GM23338 (cell line): ENCODE data around the gene PRKCH. TPM values are rescaled to one million over a fixed set of nuclear protein-coding genes. Genes with fewer than 3 reads are reported as not detected.

Experiments
- ATAC-seq: fragments of 200-7000 bp; cut with Tn5 transposase; 3 replicates; pipeline ENCODE4 v1.9.1; 2020
- DNase-seq: peaks from one replicate; pipeline ENCODE4 v3.0.0-alpha.2; 2015; ENCODE audit warnings: low spot score
- H2AFZ ChIP-seq: fragments of 200-600 bp; sonication (generic); 2 replicates; pipeline ENCODE4 v1.8.0; 2016; ENCODE audit warnings: antibody characterized with exemption, mild to moderate bottlenecking, moderate library complexity
- H3F3A ChIP-seq: fragments of 200-600 bp; sonication (generic); replicated peaks from 2 replicates; pipeline ENCODE4 v1.8.0; 2017; ENCODE audit warnings: antibody characterized with exemption, mixed run types, low read depth
- H3K27ac ChIP-seq: fragments of 200-600 bp; sonication (generic); 2 replicates; pipeline ENCODE4 v1.6.1; 2016; ENCODE audit warnings: low read depth
- H3K27me3 ChIP-seq: fragments of 200-600 bp; sonication (generic); 2 replicates; pipeline ENCODE4 v1.8.0; 2016; ENCODE audit warnings: mild to moderate bottlenecking, mixed run types, moderate library complexity; ENCODE audit not compliant: insufficient read depth
- H3K36me3 ChIP-seq: fragments of 200-600 bp; sonication (generic); 2 replicates; pipeline ENCODE4 v1.8.0; 2016; ENCODE audit warnings: mild to moderate bottlenecking; ENCODE audit not compliant: insufficient read depth
- H3K4me1 ChIP-seq: fragments of 200-600 bp; sonication (generic); 2 replicates; pipeline ENCODE4 v1.8.0; 2016; ENCODE audit warnings: mild to moderate bottlenecking, moderate library complexity; ENCODE audit not compliant: insufficient read depth
- H3K4me2 ChIP-seq: fragments of 200-600 bp; sonication (generic); 2 replicates; pipeline ENCODE4 v1.7.1; 2017; ENCODE audit warnings: mixed run types
- H3K4me3 ChIP-seq: fragments of 200-600 bp; sonication (generic); 2 replicates; pipeline ENCODE4 v1.6.1; 2016; ENCODE audit warnings: mixed run types
- H3K79me2 ChIP-seq: fragments of 200-600 bp; sonication (generic); replicated peaks from 2 replicates; pipeline ENCODE4 v1.8.0; 2017; ENCODE audit warnings: mild to moderate bottlenecking; ENCODE audit not compliant: insufficient read depth
- H3K9me2 ChIP-seq: fragments of 200-600 bp; sonication (generic); 2 replicates; pipeline ENCODE4 v1.8.0; 2017; ENCODE audit not compliant: insufficient read depth
- H4K20me1 ChIP-seq: fragments of 200-600 bp; sonication (generic); replicated peaks from 2 replicates; pipeline ENCODE4 v1.8.0; 2017; ENCODE audit warnings: mild to moderate bottlenecking; ENCODE audit not compliant: insufficient read depth
- H3K27ac Mint-ChIP-seq: 2 replicates; pipeline ENCODE4 v1.8.0; 2020; ENCODE audit warnings: inconsistent platforms, mild to moderate bottlenecking, moderate library complexity, mixed read lengths
- H3K27me3 Mint-ChIP-seq: 3 replicates; pipeline ENCODE4 v1.8.0; 2022; ENCODE audit warnings: low read depth, mild to moderate bottlenecking, moderate library complexity, mixed read lengths, inconsistent platforms; ENCODE audit not compliant: insufficient read depth, poor library complexity
- H3K36me3 Mint-ChIP-seq: 3 replicates; pipeline ENCODE4 v1.8.0; 2021; ENCODE audit warnings: low read depth, mild to moderate bottlenecking, inconsistent platforms, moderate library complexity, mixed read lengths
- H3K4me1 Mint-ChIP-seq: 3 replicates; pipeline ENCODE4 v1.8.0; 2020; ENCODE audit warnings: mild to moderate bottlenecking, inconsistent platforms, mixed read lengths
- H3K4me3 Mint-ChIP-seq: 3 replicates; pipeline ENCODE4 v1.8.0; 2021; ENCODE audit warnings: moderate library complexity, mild to moderate bottlenecking, inconsistent platforms, mixed read lengths
- H3K9me3 Mint-ChIP-seq: 3 replicates; pipeline ENCODE4 v1.8.0; 2020; ENCODE audit warnings: moderate library complexity, mild to moderate bottlenecking, inconsistent platforms, mixed read lengths
- CTCF ChIP-seq, 2 experiments: fragments of 200-600 bp in 1 of 2; sonication (generic) in 1 of 2; conservative IDR thresholded peaks; 2 replicates each; pipeline versions ENCODE4 v1.5.1 to v1.6.1; 2016 to 2017; ENCODE audit warnings: antibody characterized with exemption in 2 of 2, low read depth in 2 of 2, mild to moderate bottlenecking in 2 of 2, moderate library complexity in 1 of 2
- ETS1 ChIP-seq: IDR thresholded peaks from 2 replicates; pipeline ENCODE4 v1.6.1; 2016; ENCODE audit warnings: antibody characterized with exemption
- EZH2 ChIP-seq: fragments of 200-600 bp; sonication (generic); IDR thresholded peaks from one replicate; pipeline ENCODE4 v1.8.0; 2017; ENCODE audit warnings: antibody characterized with exemption, mild to moderate bottlenecking, low read depth; ENCODE audit not compliant: unreplicated experiment
- EZH2phosphoT487 ChIP-seq: fragments of 200-600 bp; sonication (generic); IDR thresholded peaks from one replicate; pipeline ENCODE4 v1.8.1; 2018; ENCODE audit warnings: antibody characterized with exemption; ENCODE audit not compliant: unreplicated experiment
- JUNB ChIP-seq: IDR thresholded peaks from one replicate; pipeline ENCODE4 v1.6.1; 2016; ENCODE audit warnings: antibody characterized with exemption; ENCODE audit not compliant: unreplicated experiment
- NANOG ChIP-seq: IDR thresholded peaks from 2 replicates; pipeline ENCODE4 v1.6.1; 2016; ENCODE audit warnings: antibody characterized with exemption, borderline replicate concordance
- POLR2AphosphoS5 ChIP-seq: IDR thresholded peaks from 2 replicates; pipeline ENCODE4 v1.6.1; 2016; ENCODE audit warnings: antibody characterized with exemption, low read depth
- STAT1 ChIP-seq: IDR thresholded peaks from one replicate; pipeline ENCODE4 v1.6.1; 2016; ENCODE audit warnings: antibody characterized with exemption; ENCODE audit not compliant: unreplicated experiment
- ZNF114 ChIP-seq: fragments of 250-450 bp; sonication (Bioruptor Pico); IDR thresholded peaks from 2 replicates; pipeline ENCODE4 v1.5.0; 2020; ENCODE audit warnings: mild to moderate bottlenecking, moderate library complexity
- ZNF331 ChIP-seq: fragments of 250-450 bp; sonication (Bioruptor Pico); IDR thresholded peaks from 2 replicates; pipeline ENCODE4 v1.5.0; 2020; ENCODE audit warnings: low read depth, mild to moderate bottlenecking, moderate library complexity
- long read RNA-seq: library from polyadenylated mRNA; unstranded; transcript quantifications from one replicate; pipeline ENCODE4 v2.0.0, GENCODE V29; 2020; ENCODE audit not compliant: unreplicated experiment
- polyA plus RNA-seq: library from polyadenylated mRNA; unstranded; fragments of >200 nt; fragmentation: Nextera tagmentation; extraction: Ambion mirVana; gene quantifications from 2 replicates; pipeline ENCODE4 v1.2.1, GENCODE V29; 2016
- total RNA-seq: library from RNA; depleted of rRNA; stranded (reverse); fragments of >200 nt; shearing (Covaris generic); gene quantifications from 2 replicates; pipeline ENCODE4 v1.2.3, GENCODE V29; 2014; rRNA removed

PRKCH gene
- total RNA-seq (10.0 and 10.1 TPM in 2 replicates), polyA plus RNA-seq (5.3 and 5.4 TPM in 2 replicates)
- long read RNA-seq: 0 reads

- Histone ChIP-seq H3K36me3 (no peaks in the 10 kb centered on the region), H3K4me2 (peak within 1 kb of the TSS; percentile 94), H3K4me1 (peaks cover 4% of the 10 kb centered on the region; the same call in 1 of the 2 replicates), H3K27me3 (peaks cover 48% of the 10 kb centered on the region), H3K4me3 (peak within 1 kb of the TSS; percentile 80), H3K27ac (no peak within 1 kb of the TSS), H2AFZ (peak within 1 kb of the TSS; percentile 100), H3K79me2 (no peaks in the 10 kb centered on the region), H3F3A (no peaks in the 10 kb centered on the region; the same call in 1 of the 2 replicates), H4K20me1 (no peaks in the 10 kb centered on the region), H3K9me2 (no peaks in the 10 kb centered on the region)
- peak; percentile 82 for DNase-seq
- peak; percentile 85 for ATAC-seq
- H3K4me3 Mint-ChIP-seq: peak within 1 kb of the TSS; percentile 78
- no peak within 1 kb of the TSS for H3K27ac Mint-ChIP-seq
- H3K27me3 Mint-ChIP-seq: peaks cover 21% of the 10 kb centered on the region
- peaks cover 9% of the 10 kb centered on the region for H3K4me1 Mint-ChIP-seq
- 0 out of 3 replicates have a peak, but pooled peaks cover 2% of the 10 kb centered on the region for H3K36me3 Mint-ChIP-seq
- H3K9me3 Mint-ChIP-seq: peaks cover 6% of the 10 kb centered on the region; the same call in 2 of the 3 replicates
- peak; percentile 15 to 20; a peak in 1 of 4 replicates for TF ChIP-seq CTCF (conservative IDR thresholded peaks at IDR 0.05; ENCODE audit: low read depth in 2 of 2)
- no peak for TF ChIP-seq STAT1
These were observed at the start of gene PRKCH for GRCh38 chr14:61321385-61322010. Gene PRKCH (plus strand): TSS chr14:61321579. CDS start chr14:61322102, 523 bp downstream.

GRCh38 chr14:61277232-61277631, 44.1 kb upstream of the PRKCH start:
- no peaks in the 10 kb centered on the region for H3K79me2 ChIP-seq
- peaks cover 13% of the 10 kb centered on the region for H3K4me1 ChIP-seq
- ATAC-seq: no peak
- H3K36me3 ChIP-seq: no peaks in the 10 kb centered on the region
- peaks cover 7% of the 10 kb centered on the region for H4K20me1 ChIP-seq
- no peak overlapping the region for H3K4me2 ChIP-seq
- peaks cover 27% of the 10 kb centered on the region for H3K27me3 Mint-ChIP-seq
- no peaks in the 10 kb centered on the region for H3F3A ChIP-seq
- H3K9me3 Mint-ChIP-seq: no peaks in the 10 kb centered on the region
- H3K4me3 Mint-ChIP-seq: no peak overlapping the region
- no peaks in the 10 kb centered on the region; the same call in 1 of the 2 replicates for H3K9me2 ChIP-seq
- H3K27me3 ChIP-seq: peaks cover 26% of the 10 kb centered on the region
- H3K36me3 Mint-ChIP-seq: no peaks in the 10 kb centered on the region
- no peak for DNase-seq
- no peak overlapping the region for H3K4me3 ChIP-seq
- no peak overlapping the region for H2AFZ ChIP-seq
- no peak overlapping the region for H3K27ac ChIP-seq
- peaks cover 11% of the 10 kb centered on the region for H3K4me1 Mint-ChIP-seq
- no peak overlapping the region for H3K27ac Mint-ChIP-seq
- no peak for TF ChIP-seq ETS1
- no peak for TF ChIP-seq ZNF331
- TF ChIP-seq EZH2phosphoT487: no peak
- TF ChIP-seq POLR2AphosphoS5: no peak
- TF ChIP-seq ZNF114 (CRISPR knock-in tag): no peak
- no peak for TF ChIP-seq EZH2
- TF ChIP-seq NANOG: no peak
- no peak for TF ChIP-seq JUNB
